Muscle of leg (tissue), 16 donors: ENCODE measurements around the gene EXO1. TPM values are rescaled to one million over a fixed set of nuclear protein-coding genes. Genes with fewer than 3 reads are reported as not detected.
"Not testable (repeated sequence)": the region's sequence is repeated elsewhere in the genome, so short reads cannot be mapped to it uniquely, and the experiment has no call there.

Experiments
- DNase-seq: peaks from one replicate; pipeline ENCODE4 v3.0.0; 2013
- H3K27ac ChIP-seq: one replicate; pipeline ENCODE4 v1.5.1; 2013; ENCODE audit warnings: mild to moderate bottlenecking, low read length, control low read depth
- H3K27me3 ChIP-seq: one replicate; pipeline ENCODE4 v1.6.1; 2013; ENCODE audit warnings: low read length; ENCODE audit not compliant: control insufficient read depth, insufficient read depth
- H3K36me3 ChIP-seq: one replicate; pipeline ENCODE4 v1.6.1; 2013; ENCODE audit warnings: low read length; ENCODE audit not compliant: control insufficient read depth, insufficient read depth
- H3K4me1 ChIP-seq: one replicate; pipeline ENCODE4 v1.6.1; 2013; ENCODE audit warnings: low read length; ENCODE audit not compliant: control insufficient read depth, insufficient read depth
- H3K4me3 ChIP-seq: one replicate; pipeline ENCODE4 v1.5.1; 2013; ENCODE audit warnings: low read length, control low read depth
- H3K9me3 ChIP-seq: replicated peaks from 2 replicates; pipeline ENCODE4 v1.6.1; 2013; ENCODE audit warnings: low read depth, low read length; ENCODE audit not compliant: control insufficient read depth
- WGBS: methylation state at CpG from one replicate; pipeline ENCODE4 v1.1.5; 2013; ENCODE audit warnings: missing lambda C conversion rate; ENCODE audit not compliant: insufficient coverage; 5-methylcytosine and 5-hydroxymethylcytosine counted together
- long read RNA-seq, 11 donors: transcript quantifications; one replicate each; lab custom pipeline, GENCODE V29; 2026
- polyA plus RNA-seq, 8 donors: library from polyadenylated mRNA; unstranded; fragments of 120-200 nt; gene quantifications; one replicate each; pipeline versions ENCODE4 v1.2.1 to v1.2.3, GENCODE V29; 2013; ENCODE audit warnings: inconsistent platforms in 1 of 8, low replicate concordance in 1 of 8; ENCODE audit not compliant: insufficient read length in 8 of 8, insufficient read depth in 1 of 8
- total RNA-seq: library from RNA; stranded (reverse); fragments of 120-200 nt; gene quantifications from one replicate; pipeline ENCODE4 v1.2.4, GENCODE V29; 2013

The EXO1 gene
- total RNA-seq (6.4 TPM), polyA plus RNA-seq (1 to 10 TPM; 6.6 to 10.0 (median 7.9) TPM)
- long read RNA-seq, donor 1 = 0 reads
- long read RNA-seq, donor 2 = 0 reads
- long read RNA-seq, donor 3 = 0 reads
- long read RNA-seq, donor 4 = 0 reads
- long read RNA-seq, donor 5 = 0 reads
- long read RNA-seq, donor 6 = 0 reads
- long read RNA-seq, donor 7 = 0 reads
- long read RNA-seq, donor 8, partial matches to known transcripts = 0 of 1 reads
- long read RNA-seq, donor 8, other reads (novel, unspliced or antisense) = 0 of 1 reads
- long read RNA-seq, donor 9 = 0 reads
- long read RNA-seq, donor 10, partial matches to known transcripts = 0 of 1 reads
- long read RNA-seq, donor 10, other reads (novel, unspliced or antisense) = 0 of 1 reads
- long read RNA-seq, donor 11 = 0 reads

GRCh38 chr1:241847796-241848685 lies at the start of gene EXO1:
Gene EXO1, plus strand, starts transcription at chr1:241848204. Its CDS starts 2,222 bp downstream, at chr1:241850426.
- no peaks in the 10 kb centered on the region for H3K36me3 ChIP-seq
- peak; percentile 97 for DNase-seq
- WGBS = under 1% methylated on average over 55 of the region's 68 CpGs
- peak within 1 kb of the TSS; percentile 93 for H3K4me3 ChIP-seq
- H3K27me3 ChIP-seq = no peaks in the 10 kb centered on the region
- H3K4me1 ChIP-seq = peaks cover 8% of the 10 kb centered on the region
- H3K9me3 ChIP-seq = no peaks in the 10 kb centered on the region
- peak within 1 kb of the TSS; percentile 100 for H3K27ac ChIP-seq

GRCh38 chr1:241799416-241799815 lies 48.6 kb upstream of the EXO1 start:
- H3K27ac ChIP-seq = no peak overlapping the region
- DNase-seq = no peak
- no peaks in the 10 kb centered on the region for H3K27me3 ChIP-seq
- no peaks in the 10 kb centered on the region for H3K4me1 ChIP-seq
- WGBS = no CpG with 5 or more reads among the region's 1 CpG
- H3K9me3 ChIP-seq = no peaks in the 10 kb centered on the region
- H3K36me3 ChIP-seq = no peaks in the 10 kb centered on the region
- no peak overlapping the region for H3K4me3 ChIP-seq

- H3K9me3 ChIP-seq = no peaks in the 10 kb centered on the region
- no peak for DNase-seq
- no peaks in the 10 kb centered on the region for H3K36me3 ChIP-seq
- no peaks in the 10 kb centered on the region for H3K27me3 ChIP-seq
- no peak overlapping the region for H3K4me3 ChIP-seq
- H3K27ac ChIP-seq = no peak overlapping the region
- H3K4me1 ChIP-seq = no peaks in the 10 kb centered on the region
- WGBS = no CpG with 5 or more reads among the region's 3 CpGs
These were observed 47.4 kb upstream of the EXO1 start for GRCh38 chr1:241800640-241801039.

GRCh38 chr1:241802863-241803262 lies 45.1 kb upstream of the EXO1 start:
- 82% methylated on average over 2 of the region's 3 CpGs for WGBS
- no peaks in the 10 kb centered on the region for H3K36me3 ChIP-seq

GRCh38 chr1:241804706-241805105 lies 43.3 kb upstream of the EXO1 start:
- WGBS = 100% methylated on average over 1 of the region's 4 CpGs
- H3K36me3 ChIP-seq, H3K9me3 ChIP-seq, H3K27me3 ChIP-seq, H3K4me3 ChIP-seq, DNase-seq, H3K4me1 ChIP-seq, H3K27ac ChIP-seq: not testable (repeated sequence)

More at GRCh38 chr1:241802863-241803262, 45.1 kb upstream of the EXO1 start:
- DNase-seq = no peak
- no peak overlapping the region for H3K4me3 ChIP-seq
- H3K4me1 ChIP-seq = no peaks in the 10 kb centered on the region
- H3K27ac ChIP-seq = no peak overlapping the region
- H3K9me3 ChIP-seq = no peaks in the 10 kb centered on the region
- no peaks in the 10 kb centered on the region for H3K27me3 ChIP-seq

GRCh38 chr1:241808265-241808664 lies 39.7 kb upstream of the EXO1 start:
- no CpG with 5 or more reads among the region's 2 CpGs for WGBS
- no peaks in the 10 kb centered on the region for H3K27me3 ChIP-seq
- no peaks in the 10 kb centered on the region for H3K9me3 ChIP-seq
- no peak overlapping the region for H3K4me3 ChIP-seq
- H3K4me1 ChIP-seq = no peaks in the 10 kb centered on the region
- no peaks in the 10 kb centered on the region for H3K36me3 ChIP-seq
- DNase-seq = no peak
- no peak overlapping the region for H3K27ac ChIP-seq

GRCh38 chr1:241810769-241811405 lies 37.1 kb upstream of the EXO1 start:
- Histone ChIP-seq H3K4me3 (no peak overlapping the region), H3K27ac (no peak overlapping the region), H3K4me1 (no peaks in the 10 kb centered on the region), H3K36me3 (no peaks in the 10 kb centered on the region), H3K9me3 (no peaks in the 10 kb centered on the region), H3K27me3 (no peaks in the 10 kb centered on the region)
- 93% methylated on average over 5 of the region's 8 CpGs for WGBS
- DNase-seq = peak; percentile 14

GRCh38 chr1:241813768-241814320 lies 34.2 kb upstream of the EXO1 start:
- WGBS = no CpG with 5 or more reads among the region's 8 CpGs
- Histone ChIP-seq H3K9me3 (no peaks in the 10 kb centered on the region), H3K27ac (no peak overlapping the region), H3K27me3 (no peaks in the 10 kb centered on the region), H3K36me3 (no peaks in the 10 kb centered on the region), H3K4me1 (no peaks in the 10 kb centered on the region), H3K4me3 (no peak overlapping the region)
- no peak for DNase-seq

GRCh38 chr1:241816008-241816407 lies 32.0 kb upstream of the EXO1 start:
- H3K27me3 ChIP-seq = no peaks in the 10 kb centered on the region
- H3K4me3 ChIP-seq = no peak overlapping the region
- H3K4me1 ChIP-seq = no peaks in the 10 kb centered on the region
- H3K9me3 ChIP-seq = no peaks in the 10 kb centered on the region
- H3K27ac ChIP-seq = no peak overlapping the region
- no peaks in the 10 kb centered on the region for H3K36me3 ChIP-seq
- DNase-seq = no peak
- WGBS = no CpG with 5 or more reads among the region's 6 CpGs
